Thyroid gland (tissue), 4 donors: ENCODE data around the gene ATP1B2.

Experiments used
- POLR2A ChIP-seq, 2 donors: fragments of 450-650 bp; IDR thresholded peaks; one replicate each; pipeline ENCODE4 v1.6.1; 2017; ENCODE audit warnings: antibody characterized with exemption in 2 of 2, mild to moderate bottlenecking in 2 of 2, moderate library complexity in 1 of 2
- TF ChIP-seq, protein P1 (sequence below), 6 experiments: fragments of 200-600 bp in 3 of 6; fragments of 450-650 bp in 3 of 6; sonication (generic) in 3 of 6; IDR thresholded peaks; one replicate each; pipeline ENCODE4 v1.5.1; 2016 to 2019; ENCODE audit warnings: antibody characterized with exemption in 6 of 6, mild to moderate bottlenecking in 2 of 6, inconsistent platforms in 1 of 6, moderate library complexity in 1 of 6

DNA sequence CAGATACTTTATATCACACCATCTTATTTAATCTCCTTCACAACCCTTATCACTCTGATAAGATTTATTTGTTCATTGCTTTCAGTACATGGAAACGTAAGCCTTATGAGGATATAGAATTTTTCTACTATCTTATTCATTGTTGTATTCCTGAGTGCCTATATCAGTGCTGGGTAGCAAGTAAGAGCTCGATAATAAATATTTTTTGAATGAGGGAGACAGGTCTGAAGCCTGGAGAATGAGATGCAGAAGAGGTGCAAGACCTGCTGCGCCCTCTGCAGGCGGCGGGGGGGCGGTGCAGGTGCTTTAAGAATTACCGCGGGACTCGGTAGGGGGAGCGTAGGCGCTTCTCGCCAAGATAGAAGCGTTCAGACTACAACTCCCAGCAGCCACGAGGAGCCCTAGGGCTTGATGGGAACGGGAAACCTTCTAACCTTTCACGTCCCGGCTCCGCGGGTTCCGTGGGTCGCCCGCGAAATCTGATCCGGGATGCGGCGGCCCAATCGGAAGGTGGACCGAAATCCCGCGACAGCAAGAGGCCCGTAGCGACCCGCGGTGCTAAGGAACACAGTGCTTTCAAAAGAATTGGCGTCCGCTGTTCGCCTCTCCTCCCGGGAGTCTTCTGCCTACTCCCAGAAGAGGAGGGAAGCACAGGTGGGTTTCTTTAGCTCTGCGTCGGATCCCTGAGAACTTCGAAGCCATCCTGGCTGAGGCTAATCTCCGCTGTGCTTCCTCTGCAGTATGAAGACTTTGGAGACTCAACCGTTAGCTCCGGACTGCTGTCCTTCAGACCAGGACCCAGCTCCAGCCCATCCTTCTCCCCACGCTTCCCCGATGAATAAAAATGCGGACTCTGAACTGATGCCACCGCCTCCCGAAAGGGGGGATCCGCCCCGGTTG, 37.4 kb downstream of the ATP1B2 start, which contains the start of gene WRAP53:
- TF ChIP-seq, protein P1, sequence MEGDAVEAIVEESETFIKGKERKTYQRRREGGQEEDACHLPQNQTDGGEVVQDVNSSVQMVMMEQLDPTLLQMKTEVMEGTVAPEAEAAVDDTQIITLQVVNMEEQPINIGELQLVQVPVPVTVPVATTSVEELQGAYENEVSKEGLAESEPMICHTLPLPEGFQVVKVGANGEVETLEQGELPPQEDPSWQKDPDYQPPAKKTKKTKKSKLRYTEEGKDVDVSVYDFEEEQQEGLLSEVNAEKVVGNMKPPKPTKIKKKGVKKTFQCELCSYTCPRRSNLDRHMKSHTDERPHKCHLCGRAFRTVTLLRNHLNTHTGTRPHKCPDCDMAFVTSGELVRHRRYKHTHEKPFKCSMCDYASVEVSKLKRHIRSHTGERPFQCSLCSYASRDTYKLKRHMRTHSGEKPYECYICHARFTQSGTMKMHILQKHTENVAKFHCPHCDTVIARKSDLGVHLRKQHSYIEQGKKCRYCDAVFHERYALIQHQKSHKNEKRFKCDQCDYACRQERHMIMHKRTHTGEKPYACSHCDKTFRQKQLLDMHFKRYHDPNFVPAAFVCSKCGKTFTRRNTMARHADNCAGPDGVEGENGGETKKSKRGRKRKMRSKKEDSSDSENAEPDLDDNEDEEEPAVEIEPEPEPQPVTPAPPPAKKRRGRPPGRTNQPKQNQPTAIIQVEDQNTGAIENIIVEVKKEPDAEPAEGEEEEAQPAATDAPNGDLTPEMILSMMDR (IDR thresholded peaks at IDR 0.05) = peak; percentile 92 to 99 (median 99)
- TF ChIP-seq POLR2A (IDR thresholded peaks at IDR 0.05) = peak in 1 of 2 donors; percentile 46
